ENCODE data around the gene DYNC1I1. TPM values are rescaled to one million over a fixed set of nuclear protein-coding genes. Genes with fewer than 3 reads are reported as not detected.
A peak's percentile ranks its signal among the peaks of the same experiment; 100 is the strongest.

Gene DYNC1I1
- total and polyA plus RNA-seq, 2 donors: 2.5 to 6.3 TPM

- WGBS: 82% methylated on average over 1 of the region's 1 CpG
- H3K9me3 ChIP-seq (ENCODE audit: control insufficient read depth in 2 of 2, insufficient read depth in 1 of 2, low read length in 1 of 2): no peaks in the 10 kb centered on the region
- no peak for DNase-seq (ENCODE audit: low read depth in 6 of 9, low spot score in 9 of 9)
- H3K4me1 ChIP-seq (ENCODE audit: control insufficient read depth in 2 of 2, insufficient read depth in 2 of 2, low read length in 2 of 2): no peaks in the 10 kb centered on the region
- H3K4me3 ChIP-seq (ENCODE audit: low read length in 2 of 2): no peak overlapping the region
- H3K36me3 ChIP-seq (ENCODE audit: control insufficient read depth in 2 of 2, insufficient read depth in 2 of 2, low read length in 1 of 2): no peaks in the 10 kb centered on the region
- H3K27ac ChIP-seq (ENCODE audit: low read depth in 1 of 2, low read length in 1 of 2): no peak overlapping the region
- no peaks in the 10 kb centered on the region for H3K27me3 ChIP-seq (ENCODE audit: control insufficient read depth in 2 of 2, insufficient read depth in 1 of 2, low read length in 1 of 2)
These were observed 225.3 kb downstream of the DYNC1I1 start for GRCh38 chr7:95997632-95998031.

- Histone ChIP-seq H3K27me3 (ENCODE audit: control insufficient read depth in 2 of 2, insufficient read depth in 1 of 2, low read length in 1 of 2) (no peaks in the 10 kb centered on the region), H3K4me1 (ENCODE audit: control insufficient read depth in 2 of 2, insufficient read depth in 2 of 2, low read length in 2 of 2) (no peaks in the 10 kb centered on the region), H3K27ac (ENCODE audit: low read depth in 1 of 2, low read length in 1 of 2) (no peak overlapping the region), H3K9me3 (ENCODE audit: control insufficient read depth in 2 of 2, insufficient read depth in 1 of 2, low read length in 1 of 2) (no peaks in the 10 kb centered on the region), H3K4me3 (ENCODE audit: low read length in 2 of 2) (no peak overlapping the region), H3K36me3 (ENCODE audit: control insufficient read depth in 2 of 2, insufficient read depth in 2 of 2, low read length in 1 of 2) (no peaks in the 10 kb centered on the region)
- 79% methylated on average over 6 of the region's 6 CpGs for WGBS
- DNase-seq (ENCODE audit: low read depth in 6 of 9, low spot score in 9 of 9): no peak
These were observed 227.1 kb downstream of the DYNC1I1 start for GRCh38 chr7:95999481-95999880.

GRCh38 chr7:96004578-96004977, 232.2 kb downstream of the DYNC1I1 start:
- H3K4me1 ChIP-seq (ENCODE audit: control insufficient read depth in 2 of 2, insufficient read depth in 2 of 2, low read length in 2 of 2): no peaks in the 10 kb centered on the region

GRCh38 chr7:96005271-96005670, 232.9 kb downstream of the DYNC1I1 start:
- no peaks in the 10 kb centered on the region for H3K9me3 ChIP-seq (ENCODE audit: control insufficient read depth in 2 of 2, insufficient read depth in 1 of 2, low read length in 1 of 2)
- DNase-seq (ENCODE audit: low read depth in 6 of 9, low spot score in 9 of 9): no peak
- H3K4me3 ChIP-seq (ENCODE audit: low read length in 2 of 2): no peak overlapping the region
- no peaks in the 10 kb centered on the region for H3K36me3 ChIP-seq (ENCODE audit: control insufficient read depth in 2 of 2, insufficient read depth in 2 of 2, low read length in 1 of 2)
- H3K27me3 ChIP-seq (ENCODE audit: control insufficient read depth in 2 of 2, insufficient read depth in 1 of 2, low read length in 1 of 2): no peaks in the 10 kb centered on the region
- no peaks in the 10 kb centered on the region for H3K4me1 ChIP-seq (ENCODE audit: control insufficient read depth in 2 of 2, insufficient read depth in 2 of 2, low read length in 2 of 2)
- no peak overlapping the region for H3K27ac ChIP-seq (ENCODE audit: low read depth in 1 of 2, low read length in 1 of 2)
- WGBS: 95% methylated on average over 5 of the region's 5 CpGs

More at GRCh38 chr7:96004578-96004977, 232.2 kb downstream of the DYNC1I1 start:
- no peak overlapping the region for H3K27ac ChIP-seq (ENCODE audit: low read depth in 1 of 2, low read length in 1 of 2)
- H3K9me3 ChIP-seq (ENCODE audit: control insufficient read depth in 2 of 2, insufficient read depth in 1 of 2, low read length in 1 of 2): no peaks in the 10 kb centered on the region
- H3K4me3 ChIP-seq (ENCODE audit: low read length in 2 of 2): no peak overlapping the region
- no peaks in the 10 kb centered on the region for H3K27me3 ChIP-seq (ENCODE audit: control insufficient read depth in 2 of 2, insufficient read depth in 1 of 2, low read length in 1 of 2)
- DNase-seq (ENCODE audit: low read depth in 6 of 9, low spot score in 9 of 9): no peak
- no peaks in the 10 kb centered on the region for H3K36me3 ChIP-seq (ENCODE audit: control insufficient read depth in 2 of 2, insufficient read depth in 2 of 2, low read length in 1 of 2)

GRCh38 chr7:96009148-96009547, 236.8 kb downstream of the DYNC1I1 start:
- WGBS: 96% methylated on average over 2 of the region's 2 CpGs

GRCh38 chr7:96013836-96014235, 241.5 kb downstream of the DYNC1I1 start:
- H3K36me3 ChIP-seq (ENCODE audit: control insufficient read depth in 2 of 2, insufficient read depth in 2 of 2, low read length in 1 of 2): no peaks in the 10 kb centered on the region
- H3K4me3 ChIP-seq (ENCODE audit: low read length in 2 of 2): no peak overlapping the region
- 84% methylated on average over 2 of the region's 2 CpGs for WGBS
- peak overlapping the region in 1 of 2 donors; percentile 40 for H3K27ac ChIP-seq (ENCODE audit: low read depth in 1 of 2, low read length in 1 of 2)
- H3K4me1 ChIP-seq (ENCODE audit: control insufficient read depth in 2 of 2, insufficient read depth in 2 of 2, low read length in 2 of 2): no peaks in the 10 kb centered on the region
- H3K27me3 ChIP-seq (ENCODE audit: control insufficient read depth in 2 of 2, insufficient read depth in 1 of 2, low read length in 1 of 2): no peaks in the 10 kb centered on the region
- H3K9me3 ChIP-seq (ENCODE audit: control insufficient read depth in 2 of 2, insufficient read depth in 1 of 2, low read length in 1 of 2): no peaks in the 10 kb centered on the region
- no peak for DNase-seq (ENCODE audit: low read depth in 6 of 9, low spot score in 9 of 9)

More at GRCh38 chr7:96009148-96009547, 236.8 kb downstream of the DYNC1I1 start:
- no peak for DNase-seq (ENCODE audit: low read depth in 6 of 9, low spot score in 9 of 9)
- Histone ChIP-seq H3K4me1 (ENCODE audit: control insufficient read depth in 2 of 2, insufficient read depth in 2 of 2, low read length in 2 of 2) (no peaks in the 10 kb centered on the region), H3K9me3 (ENCODE audit: control insufficient read depth in 2 of 2, insufficient read depth in 1 of 2, low read length in 1 of 2) (no peaks in the 10 kb centered on the region), H3K27ac (ENCODE audit: low read depth in 1 of 2, low read length in 1 of 2) (no peak overlapping the region), H3K36me3 (ENCODE audit: control insufficient read depth in 2 of 2, insufficient read depth in 2 of 2, low read length in 1 of 2) (no peaks in the 10 kb centered on the region), H3K4me3 (ENCODE audit: low read length in 2 of 2) (no peak overlapping the region), H3K27me3 (ENCODE audit: control insufficient read depth in 2 of 2, insufficient read depth in 1 of 2, low read length in 1 of 2) (no peaks in the 10 kb centered on the region)

- Histone ChIP-seq H3K4me3 (ENCODE audit: low read length in 2 of 2) (no peak overlapping the region), H3K27ac (ENCODE audit: low read depth in 1 of 2, low read length in 1 of 2) (no peak overlapping the region), H3K36me3 (ENCODE audit: control insufficient read depth in 2 of 2, insufficient read depth in 2 of 2, low read length in 1 of 2) (no peaks in the 10 kb centered on the region), H3K4me1 (ENCODE audit: control insufficient read depth in 2 of 2, insufficient read depth in 2 of 2, low read length in 2 of 2) (no peaks in the 10 kb centered on the region), H3K9me3 (ENCODE audit: control insufficient read depth in 2 of 2, insufficient read depth in 1 of 2, low read length in 1 of 2) (no peaks in the 10 kb centered on the region), H3K27me3 (ENCODE audit: control insufficient read depth in 2 of 2, insufficient read depth in 1 of 2, low read length in 1 of 2) (no peaks in the 10 kb centered on the region)
- no peak for DNase-seq (ENCODE audit: low read depth in 6 of 9, low spot score in 9 of 9)
- 92% methylated on average over 1 of the region's 1 CpG for WGBS
These were observed 242.3 kb downstream of the DYNC1I1 start for GRCh38 chr7:96014617-96015016.

- Histone ChIP-seq H3K9me3 (ENCODE audit: control insufficient read depth in 2 of 2, insufficient read depth in 1 of 2, low read length in 1 of 2) (no peaks in the 10 kb centered on the region), H3K27ac (ENCODE audit: low read depth in 1 of 2, low read length in 1 of 2) (no peak overlapping the region), H3K4me3 (ENCODE audit: low read length in 2 of 2) (no peak overlapping the region), H3K4me1 (ENCODE audit: control insufficient read depth in 2 of 2, insufficient read depth in 2 of 2, low read length in 2 of 2) (no peaks in the 10 kb centered on the region), H3K27me3 (ENCODE audit: control insufficient read depth in 2 of 2, insufficient read depth in 1 of 2, low read length in 1 of 2) (no peaks in the 10 kb centered on the region), H3K36me3 (ENCODE audit: control insufficient read depth in 2 of 2, insufficient read depth in 2 of 2, low read length in 1 of 2) (no peaks in the 10 kb centered on the region)
- DNase-seq (ENCODE audit: low read depth in 6 of 9, low spot score in 9 of 9): no peak
- WGBS: 90% methylated on average over 3 of the region's 3 CpGs
These were observed 243.8 kb downstream of the DYNC1I1 start for GRCh38 chr7:96016056-96016586.

GRCh38 chr7:96016735-96017134, 244.4 kb downstream of the DYNC1I1 start:
- H3K4me3 ChIP-seq (ENCODE audit: low read length in 2 of 2): no peak overlapping the region
- no peaks in the 10 kb centered on the region for H3K27me3 ChIP-seq (ENCODE audit: control insufficient read depth in 2 of 2, insufficient read depth in 1 of 2, low read length in 1 of 2)
- H3K27ac ChIP-seq (ENCODE audit: low read depth in 1 of 2, low read length in 1 of 2): no peak overlapping the region
- DNase-seq (ENCODE audit: low read depth in 6 of 9, low spot score in 9 of 9): no peak
- WGBS: 21% methylated on average over 2 of the region's 2 CpGs
- H3K36me3 ChIP-seq (ENCODE audit: control insufficient read depth in 2 of 2, insufficient read depth in 2 of 2, low read length in 1 of 2): no peaks in the 10 kb centered on the region
- H3K9me3 ChIP-seq (ENCODE audit: control insufficient read depth in 2 of 2, insufficient read depth in 1 of 2, low read length in 1 of 2): no peaks in the 10 kb centered on the region
- no peaks in the 10 kb centered on the region for H3K4me1 ChIP-seq (ENCODE audit: control insufficient read depth in 2 of 2, insufficient read depth in 2 of 2, low read length in 2 of 2)

- Histone ChIP-seq H3K36me3 (ENCODE audit: control insufficient read depth in 2 of 2, insufficient read depth in 2 of 2, low read length in 1 of 2) (no peaks in the 10 kb centered on the region), H3K9me3 (ENCODE audit: control insufficient read depth in 2 of 2, insufficient read depth in 1 of 2, low read length in 1 of 2) (no peaks in the 10 kb centered on the region), H3K4me1 (ENCODE audit: control insufficient read depth in 2 of 2, insufficient read depth in 2 of 2, low read length in 2 of 2) (no peaks in the 10 kb centered on the region), H3K27me3 (ENCODE audit: control insufficient read depth in 2 of 2, insufficient read depth in 1 of 2, low read length in 1 of 2) (no peaks in the 10 kb centered on the region), H3K27ac (ENCODE audit: low read depth in 1 of 2, low read length in 1 of 2) (no peak overlapping the region), H3K4me3 (ENCODE audit: low read length in 2 of 2) (no peak overlapping the region)
- no peak for DNase-seq (ENCODE audit: low read depth in 6 of 9, low spot score in 9 of 9)
- WGBS: 89% methylated on average over 3 of the region's 3 CpGs
These were observed 245.5 kb downstream of the DYNC1I1 start for GRCh38 chr7:96017877-96018276.
